NCI-H146 (cell line): ENCODE measurements around the gene ABHD12.
"Not testable (repeated sequence)": the region's sequence is repeated elsewhere in the genome, so short reads cannot be mapped to it uniquely, and the experiment has no call there.

Experiments used
- DNase-seq: peaks from one replicate; lab custom pipeline; 2025; lab: John Stamatoyannopoulos, UW

Gene ABHD12

DNA sequence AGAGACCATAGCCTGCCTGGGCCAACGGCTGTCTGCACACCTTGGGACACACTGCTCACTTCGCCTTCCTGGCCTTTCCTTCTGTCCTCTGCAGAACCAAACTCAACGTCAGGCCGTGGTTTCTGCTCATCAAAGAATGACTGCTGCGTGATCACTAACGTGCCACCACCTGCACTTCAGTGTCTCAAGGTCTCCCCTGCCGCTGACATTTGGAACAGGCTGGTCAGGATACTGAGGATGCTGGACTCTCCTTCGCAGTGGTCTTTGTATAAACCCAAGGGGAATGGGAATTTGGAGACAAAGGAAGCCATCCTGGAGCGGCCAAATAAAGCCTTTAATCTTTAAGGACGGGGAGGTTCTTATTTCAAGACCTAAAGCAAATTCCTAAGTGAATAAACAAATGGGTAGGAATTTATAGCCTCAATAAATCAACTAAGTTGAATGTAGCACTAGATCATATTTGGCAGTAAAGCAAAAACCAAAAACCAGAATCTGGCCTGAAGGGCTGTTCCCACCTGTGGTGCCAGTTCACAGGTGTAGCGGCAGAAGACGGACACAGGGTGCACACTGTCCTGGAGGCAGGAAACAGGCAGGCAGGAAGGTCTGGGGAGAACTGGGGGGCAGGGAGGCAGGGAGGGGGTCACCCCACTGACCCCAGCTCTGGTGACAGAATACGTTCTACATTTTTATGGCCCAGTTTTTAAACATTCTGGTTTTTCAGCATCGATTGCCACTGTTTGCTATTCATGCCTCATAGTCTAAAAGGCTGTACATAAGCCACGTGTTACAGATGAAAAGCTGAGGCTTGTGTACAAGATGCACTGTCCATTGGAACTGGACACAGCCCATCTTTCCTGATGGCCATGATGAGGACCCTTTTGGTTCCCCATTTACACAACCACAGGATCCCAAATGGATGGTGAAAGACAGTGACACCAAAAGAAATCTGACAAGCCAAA lies 36.6 kb downstream of the ABHD12 start:
- no peak for DNase-seq

- no peak for DNase-seq
Measured at GRCh38 chr20:25353353-25353746, 37.3 kb downstream of the ABHD12 start.

DNA sequence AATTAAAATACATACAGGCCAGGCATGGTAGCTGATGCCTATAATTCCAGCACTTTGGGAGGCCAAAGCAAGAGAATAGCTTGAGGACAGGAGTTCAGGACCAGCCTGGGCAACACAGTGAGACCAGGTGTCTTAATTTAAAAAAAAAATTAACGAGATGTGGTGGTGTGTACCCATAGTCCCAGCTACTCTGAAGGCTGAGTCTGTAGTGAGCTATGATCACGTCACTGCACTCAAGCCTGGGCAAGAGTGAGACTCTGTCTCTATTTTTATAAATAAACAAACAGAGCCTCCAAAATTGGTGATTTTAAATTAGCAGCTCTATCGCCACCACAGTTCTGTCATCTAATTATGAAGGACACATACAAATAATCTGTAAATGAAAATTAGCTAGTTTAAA lies 37.9 kb downstream of the ABHD12 start:
- DNase-seq = no peak

DNA sequence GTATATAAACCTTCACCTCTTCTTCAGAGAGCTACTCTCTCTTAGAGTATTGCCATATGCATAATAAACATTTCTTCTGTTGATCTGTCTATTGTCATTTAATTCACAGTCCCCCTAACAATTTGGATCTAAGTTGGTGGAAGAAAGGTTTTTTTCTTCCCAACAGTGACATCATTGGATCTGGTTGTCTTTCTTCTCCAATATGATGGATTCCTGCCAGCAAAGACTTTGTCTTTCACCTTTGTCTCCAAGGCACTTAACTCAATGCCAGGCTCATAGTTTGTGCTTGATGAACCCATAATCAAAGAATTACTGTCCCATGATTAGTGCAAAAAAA lies 39.6 kb downstream of the ABHD12 start:
- no peak for DNase-seq

- DNase-seq = no peak
Measured at GRCh38 chr20:25346349-25346748, 44.3 kb downstream of the ABHD12 start.

GRCh38 chr20:25345721-25346120 lies 44.9 kb downstream of the ABHD12 start:
- no peak for DNase-seq

DNA sequence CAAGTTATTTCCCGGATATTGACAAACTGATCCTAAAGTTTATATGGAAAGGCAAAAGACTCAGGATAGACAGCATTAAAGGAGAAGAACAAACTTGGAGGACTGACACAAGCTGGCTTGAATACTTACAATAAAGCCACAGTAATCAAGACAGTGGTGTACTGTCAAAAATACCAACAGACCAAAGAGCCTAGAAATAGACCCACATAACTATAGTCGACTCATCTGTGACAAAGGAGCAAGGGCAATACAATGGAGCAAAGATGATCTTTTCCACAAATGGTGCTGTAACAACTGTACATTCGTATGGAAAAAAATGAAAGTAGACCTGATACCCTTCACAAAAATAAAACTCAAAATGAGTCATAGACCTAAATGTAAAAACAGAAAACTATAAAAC lies 46.0 kb downstream of the ABHD12 start:
- DNase-seq = no peak

GRCh38 chr20:25341716-25342680 lies 48.6 kb downstream of the ABHD12 start:
- DNase-seq = peak; percentile 34

GRCh38 chr20:25340380-25340779 lies 50.3 kb downstream of the ABHD12 start:
- peak; percentile 49 for DNase-seq

- no peak for DNase-seq
Measured at GRCh38 chr20:25339608-25340007, 51.0 kb downstream of the ABHD12 start.

- no peak for DNase-seq
Measured at GRCh38 chr20:25338112-25339023, 52.3 kb downstream of the ABHD12 start.

DNA sequence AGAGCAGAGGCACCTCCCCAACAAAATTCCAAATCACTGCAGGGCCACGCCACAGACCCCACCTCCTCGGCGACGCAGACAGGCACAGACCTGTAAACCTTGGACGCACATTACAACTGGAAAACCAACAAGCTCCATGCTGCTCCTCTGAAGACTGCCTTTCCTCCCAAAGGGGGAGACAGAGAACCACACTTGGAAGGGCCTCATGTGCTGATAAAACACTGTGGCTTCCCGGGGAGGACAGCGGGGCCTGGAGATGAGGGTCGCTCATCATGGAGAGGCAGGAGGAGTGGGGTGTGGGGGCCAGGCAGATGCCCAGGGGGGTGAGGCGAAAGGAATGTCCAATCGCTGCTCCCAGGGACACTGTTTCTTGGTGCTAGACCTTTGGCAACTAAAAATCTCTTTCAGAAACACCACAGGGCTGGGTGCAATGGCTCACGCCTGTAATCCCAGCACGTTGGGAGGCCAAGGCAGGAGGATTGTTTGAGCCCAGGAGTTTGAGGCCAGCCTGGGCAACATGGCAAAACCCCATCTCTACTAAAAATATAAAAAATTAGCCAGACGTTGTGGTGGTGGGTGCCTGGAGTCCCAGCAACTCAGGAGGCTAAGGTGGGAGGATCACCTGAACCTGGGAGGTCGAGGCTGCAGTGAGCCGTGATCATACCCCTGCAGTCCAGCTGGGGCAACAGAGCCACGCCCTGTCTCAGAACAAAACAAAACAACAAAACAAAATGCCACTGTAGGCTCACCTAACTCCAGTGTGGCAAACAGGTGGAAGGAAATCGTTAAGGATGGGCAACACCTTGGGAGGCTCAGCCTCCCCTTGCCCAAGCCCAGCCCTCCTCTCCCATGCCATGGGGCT lies 53.8 kb downstream of the ABHD12 start:
- DNase-seq = peak; percentile 31

- not testable (repeated sequence) for DNase-seq
Measured at GRCh38 chr20:25334972-25335371, 55.7 kb downstream of the ABHD12 start.

- no peak for DNase-seq
Measured at GRCh38 chr20:25328954-25329498, 61.6 kb downstream of the ABHD12 start.

GRCh38 chr20:25327521-25328235 lies 63.0 kb downstream of the ABHD12 start:
- DNase-seq = no peak

- no peak for DNase-seq
Measured at GRCh38 chr20:25325997-25326396, 64.6 kb downstream of the ABHD12 start.

- no peak for DNase-seq
Measured at GRCh38 chr20:25325073-25325472, 65.6 kb downstream of the ABHD12 start.

GRCh38 chr20:25324412-25324811 lies 66.2 kb downstream of the ABHD12 start:
- no peak for DNase-seq

DNA sequence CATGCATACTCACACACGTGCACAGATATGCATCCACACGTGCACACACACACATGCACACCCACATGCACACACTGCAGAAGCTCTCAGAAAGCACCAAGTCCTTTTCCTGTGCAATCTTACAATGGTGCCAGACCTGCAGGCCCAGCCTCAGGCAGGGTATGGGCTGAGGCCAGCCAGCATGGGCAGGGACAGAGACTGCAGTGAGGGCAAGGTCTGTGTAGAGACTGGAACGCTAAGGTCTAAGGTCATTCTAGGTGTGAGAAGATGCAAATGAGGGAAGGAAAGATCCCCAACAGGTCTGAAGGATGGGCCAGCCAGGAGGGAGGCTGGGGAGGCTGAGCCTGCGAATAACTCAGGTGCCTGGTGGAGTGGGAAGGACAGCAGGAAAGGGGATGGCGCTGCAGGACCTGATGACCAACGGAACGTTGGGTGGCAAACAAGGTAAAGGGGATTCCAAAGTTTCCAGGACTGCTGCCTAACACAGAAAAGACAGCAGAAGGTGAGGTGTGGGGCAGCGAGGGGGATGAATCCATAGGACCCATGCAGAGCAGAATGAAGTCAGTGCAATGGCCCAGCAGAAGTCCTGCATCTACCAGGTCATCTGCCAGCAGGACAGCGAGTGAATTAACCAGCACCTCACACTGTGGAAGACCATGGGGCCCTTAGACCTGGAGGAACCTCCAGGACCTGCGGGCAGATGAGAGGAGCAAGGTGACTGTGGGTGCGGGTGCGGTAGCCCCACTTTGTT lies 67.0 kb downstream of the ABHD12 start:
- DNase-seq = no peak
